HG03378 (cell line): ENCODE data around the gene TGDS.
A peak's percentile ranks its signal among the peaks of the same experiment; 100 is the strongest.
"Not testable (repeated sequence)": the region's sequence is repeated elsewhere in the genome, so short reads cannot be mapped to it uniquely, and the experiment has no call there.

Experiments
- ATAC-seq: cut with Tn5 transposase; IDR thresholded peaks from one replicate; pipeline ENCODE4 v1.9.1; 2021; ENCODE audit warnings: mild to moderate bottlenecking, moderate library complexity; ENCODE audit not compliant: unreplicated experiment

Gene TGDS, protein sequence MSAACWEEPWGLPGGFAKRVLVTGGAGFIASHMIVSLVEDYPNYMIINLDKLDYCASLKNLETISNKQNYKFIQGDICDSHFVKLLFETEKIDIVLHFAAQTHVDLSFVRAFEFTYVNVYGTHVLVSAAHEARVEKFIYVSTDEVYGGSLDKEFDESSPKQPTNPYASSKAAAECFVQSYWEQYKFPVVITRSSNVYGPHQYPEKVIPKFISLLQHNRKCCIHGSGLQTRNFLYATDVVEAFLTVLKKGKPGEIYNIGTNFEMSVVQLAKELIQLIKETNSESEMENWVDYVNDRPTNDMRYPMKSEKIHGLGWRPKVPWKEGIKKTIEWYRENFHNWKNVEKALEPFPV

DNA sequence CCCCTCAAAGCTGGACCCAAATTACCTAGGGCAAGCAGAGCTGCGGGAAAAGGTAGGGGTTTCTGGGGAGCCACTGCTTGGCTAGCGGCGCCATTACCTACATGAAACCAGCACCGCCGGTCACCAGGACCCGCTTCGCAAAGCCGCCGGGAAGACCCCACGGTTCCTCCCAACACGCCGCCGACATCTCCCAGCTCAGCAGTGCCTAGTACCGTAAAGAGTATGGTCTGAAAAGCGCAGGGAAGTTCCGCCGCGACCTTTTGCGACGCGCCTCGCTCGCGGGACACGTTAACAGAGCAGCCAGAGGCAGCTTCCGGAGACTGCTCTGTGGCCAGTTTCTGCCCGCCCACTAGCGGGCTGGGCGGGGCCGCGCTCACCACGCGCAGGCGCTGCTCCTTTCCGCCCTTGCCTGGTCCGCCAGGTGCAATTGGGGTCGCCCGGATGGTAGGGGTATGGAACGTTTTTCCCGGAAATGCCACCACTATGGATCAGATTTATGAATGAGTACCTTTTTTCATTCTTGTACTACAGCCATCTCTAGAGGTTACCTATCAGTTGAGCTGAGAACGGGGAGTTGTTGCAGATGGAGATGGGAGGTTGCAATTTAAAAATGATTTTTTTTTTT, at the start of gene TGDS:
TSS of gene TGDS (minus strand) at position 203 of the 625 bp plus-strand sequence. CDS start at position 187, 16 bp downstream.
- ATAC-seq: peak; percentile 92

DNA sequence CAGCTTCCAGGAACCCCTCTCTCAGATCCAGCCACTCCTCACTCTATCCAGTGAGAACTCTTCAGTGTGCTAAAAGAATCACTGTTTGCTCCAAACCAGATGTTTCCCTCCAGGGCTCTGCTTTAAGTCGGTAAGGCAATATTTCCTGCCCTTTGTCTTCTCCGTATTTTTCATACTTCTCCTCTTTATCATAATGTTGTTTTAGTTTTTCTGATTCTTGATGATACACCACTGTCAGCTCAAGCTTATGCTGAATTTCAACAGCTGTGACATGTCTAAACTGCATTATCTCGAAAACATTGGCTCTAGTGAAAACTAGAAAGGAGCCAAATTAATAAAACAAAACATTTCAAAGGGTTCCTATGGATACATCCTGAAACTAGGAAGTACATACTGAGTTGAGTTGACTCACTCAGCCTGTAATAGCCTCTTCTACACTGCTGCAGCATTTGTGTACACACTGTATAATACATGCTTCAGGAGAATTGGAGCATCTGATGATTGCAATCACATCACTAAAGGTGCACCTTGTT, 45.5 kb upstream of the TGDS start:
- ATAC-seq: no peak

DNA sequence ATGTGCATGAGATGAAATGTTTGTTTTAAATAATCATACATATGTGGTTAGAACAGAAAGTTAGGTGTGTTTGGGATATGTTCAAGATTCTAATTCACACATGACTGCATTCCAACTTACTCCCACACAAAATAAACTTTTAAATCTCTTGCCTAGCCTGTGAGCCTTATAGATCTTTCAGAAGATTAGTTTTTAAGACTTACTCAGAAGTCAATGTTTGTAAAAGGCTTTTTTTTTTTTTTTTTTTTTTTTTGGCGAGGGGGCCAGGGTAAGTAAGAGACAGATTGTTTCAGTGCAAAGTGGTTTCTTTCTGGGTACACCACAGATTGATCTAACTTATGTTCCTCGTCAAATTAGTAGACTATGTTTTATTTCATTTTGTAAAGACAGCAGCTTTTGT, 44.8 kb upstream of the TGDS start:
- no peak for ATAC-seq

DNA sequence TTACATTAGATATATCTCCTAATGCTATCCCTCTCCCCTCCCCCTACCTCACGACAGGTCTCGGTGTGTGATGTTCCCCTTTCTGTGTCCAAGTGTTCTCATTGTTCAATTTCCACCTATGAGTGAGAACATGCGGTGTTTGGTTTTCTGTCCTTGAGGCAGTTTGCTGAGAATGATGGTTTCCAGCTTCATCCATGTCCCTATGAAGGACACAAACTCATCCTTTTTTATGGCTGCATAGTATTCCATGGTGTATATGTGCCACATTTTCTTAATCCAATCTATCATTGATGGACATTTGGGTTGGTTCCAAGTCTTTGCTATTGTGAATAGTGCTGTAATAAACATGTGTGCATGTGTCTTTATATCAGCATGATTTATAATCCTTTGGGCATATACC, 41.7 kb upstream of the TGDS start:
- not testable (repeated sequence) for ATAC-seq

DNA sequence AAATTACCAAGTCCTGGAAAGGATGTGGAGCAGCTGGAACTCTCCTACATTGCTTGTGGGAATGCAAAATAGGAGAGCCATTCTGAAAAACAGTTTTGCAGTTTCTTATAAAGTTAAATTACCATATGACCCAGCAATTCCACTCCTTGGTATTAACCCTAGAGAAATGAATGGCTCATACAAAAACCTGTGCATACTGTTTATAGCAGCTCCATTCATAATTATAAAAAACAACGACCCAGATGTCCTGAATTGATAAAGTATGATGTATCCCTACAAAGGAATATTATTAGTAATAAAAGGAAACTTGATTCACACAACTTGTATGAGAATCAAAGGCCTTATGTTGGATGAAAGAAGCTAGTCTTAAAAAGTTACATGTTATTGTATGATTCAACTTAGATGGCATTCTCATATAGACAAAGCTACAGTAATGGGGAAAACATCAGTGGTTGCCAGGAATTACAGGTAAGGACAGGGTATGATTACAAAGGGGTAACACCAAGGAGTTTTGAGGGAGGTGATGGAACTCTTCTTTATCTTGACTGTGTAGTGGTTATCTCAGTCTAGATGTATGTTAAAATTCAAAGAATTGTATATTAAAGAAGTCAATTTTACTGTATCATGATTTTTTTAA, 41.1 kb upstream of the TGDS start:
- no peak for ATAC-seq

DNA sequence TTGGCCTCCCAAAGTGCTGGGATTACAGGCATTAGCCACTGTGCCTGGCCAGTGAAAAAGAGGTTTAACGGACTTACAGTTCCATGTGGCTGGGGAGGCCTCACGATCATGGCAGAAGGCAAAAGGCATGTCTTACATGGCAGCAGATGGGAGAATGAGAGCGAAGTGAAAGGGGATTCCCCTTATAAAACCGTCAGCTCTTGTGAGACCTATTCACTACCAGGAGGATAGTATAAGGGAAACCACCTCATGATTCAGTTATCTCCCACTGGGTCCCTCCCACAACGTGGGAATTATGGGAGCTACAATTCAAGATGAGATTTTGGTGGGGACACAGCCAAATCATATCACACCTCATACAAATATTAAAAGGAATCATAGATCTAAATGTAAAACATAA, 40.1 kb upstream of the TGDS start:
- not testable (repeated sequence) for ATAC-seq

DNA sequence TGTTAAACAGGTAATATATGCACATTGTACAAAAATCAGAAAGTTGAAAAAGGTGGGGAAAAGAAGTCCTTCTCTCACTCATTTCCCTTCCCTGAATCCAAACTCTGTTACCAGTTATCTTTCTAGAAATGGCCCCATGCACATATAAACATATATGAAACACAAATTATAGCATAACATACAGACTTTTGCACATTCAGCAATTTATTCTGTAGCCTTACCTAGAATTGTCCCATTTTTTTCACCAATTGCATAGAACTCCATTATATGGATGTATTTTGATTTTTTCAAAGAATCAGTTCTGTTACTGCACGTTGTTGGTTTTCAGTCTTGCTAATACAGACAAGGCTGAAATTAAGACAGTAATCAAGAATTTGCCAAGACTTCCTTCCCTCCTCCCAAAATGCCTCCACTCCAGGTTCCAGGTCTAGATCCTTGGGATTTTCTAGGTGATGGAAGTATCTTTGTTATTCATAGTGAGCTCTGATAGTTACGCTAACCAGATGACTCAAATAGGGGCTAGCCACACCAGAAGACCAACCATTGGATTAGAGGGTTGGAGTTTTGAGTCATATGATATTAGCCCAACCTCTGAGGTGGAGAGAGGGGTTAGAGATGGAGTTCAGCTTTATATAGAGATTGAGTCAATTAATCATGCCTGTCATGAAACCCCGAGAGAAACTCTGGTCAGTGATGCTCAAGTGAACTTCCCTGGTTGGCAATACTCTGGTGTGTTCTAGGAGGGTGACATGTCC, 36.5 kb upstream of the TGDS start:
- ATAC-seq: no peak

DNA sequence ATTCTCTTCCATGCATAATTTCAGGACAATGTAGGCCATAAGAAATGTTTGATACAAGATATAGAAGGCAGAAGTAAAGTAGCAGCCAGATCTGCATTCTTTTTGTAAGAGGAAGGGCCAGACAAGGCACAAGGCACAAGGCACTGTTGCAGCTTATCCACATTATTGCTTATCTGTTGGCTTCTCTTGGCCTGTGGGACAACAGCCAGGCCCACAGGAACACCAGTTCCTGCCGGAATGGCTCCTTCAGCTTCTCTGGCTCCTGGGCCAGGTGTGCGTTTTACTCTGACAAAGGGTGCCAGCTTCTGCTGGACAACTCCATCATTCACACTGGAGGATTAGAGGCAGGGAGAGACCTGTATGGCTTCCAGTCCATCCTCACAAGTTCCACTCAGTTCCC, 34.9 kb upstream of the TGDS start:
- ATAC-seq: no peak

DNA sequence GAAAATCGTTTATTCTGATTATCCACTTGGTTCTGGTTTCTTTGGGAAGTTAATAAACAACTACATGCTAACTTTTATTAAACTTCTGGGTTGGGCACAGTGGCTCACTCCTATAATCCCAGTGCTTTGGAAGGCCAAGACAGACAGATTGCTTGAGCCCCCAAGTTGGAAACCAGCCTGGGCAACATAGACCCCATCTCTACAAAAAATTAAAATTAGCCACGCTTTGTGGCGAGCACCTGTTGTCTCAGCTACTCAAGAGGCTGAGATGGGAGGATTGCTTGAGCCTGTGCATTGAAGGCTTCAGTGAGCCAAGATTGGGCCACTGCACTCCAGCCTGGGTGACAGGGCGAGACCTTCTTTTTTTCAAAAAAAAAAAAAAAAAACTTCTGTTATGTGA, 27.4 kb upstream of the TGDS start:
- ATAC-seq: no peak

DNA sequence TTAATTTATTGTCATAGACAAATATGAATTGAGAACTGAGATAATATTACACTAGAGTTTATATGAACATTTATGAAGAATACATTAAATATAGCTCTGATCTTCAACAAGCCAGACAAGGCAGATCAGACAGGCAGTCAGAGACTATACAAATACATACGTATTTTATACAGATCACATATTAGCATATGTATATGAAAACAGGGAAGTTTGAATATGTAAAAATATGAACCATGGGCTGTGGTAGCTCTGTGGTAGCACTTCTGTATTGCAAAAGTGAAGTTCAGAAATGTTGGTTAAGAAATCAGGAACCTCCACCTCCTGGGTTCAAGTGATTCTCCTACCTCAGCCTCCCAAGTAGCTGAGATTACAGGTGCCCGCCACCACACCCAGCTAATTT, 26.4 kb upstream of the TGDS start:
- ATAC-seq: no peak

DNA sequence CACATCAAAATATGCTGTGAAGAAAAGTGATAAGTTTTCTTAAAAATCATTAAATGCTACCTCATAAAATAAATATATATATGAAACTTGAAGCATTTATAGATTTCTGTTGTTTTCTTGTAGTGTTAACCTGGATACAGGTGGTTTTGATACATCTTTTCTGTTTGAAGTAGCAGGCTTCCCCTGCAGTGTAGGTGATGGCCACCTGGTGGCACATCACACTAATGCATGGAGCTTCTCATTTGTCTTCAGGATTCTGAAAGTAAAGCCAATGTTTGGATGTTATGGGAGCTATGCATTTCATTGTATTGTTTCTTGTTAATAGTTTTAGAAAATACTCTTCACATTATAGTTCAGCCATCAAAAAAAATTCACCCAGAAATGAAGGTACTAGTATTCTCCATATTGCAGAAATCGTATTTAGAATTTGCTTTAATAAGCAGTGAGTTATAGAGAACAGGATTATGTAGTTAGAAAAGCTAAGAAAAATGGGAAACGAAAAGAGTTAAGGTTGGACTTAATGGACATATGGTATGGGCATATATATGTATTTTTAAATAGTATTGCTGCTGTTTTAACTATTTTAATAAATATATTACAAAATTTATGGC, 24.4 kb upstream of the TGDS start:
- peak; percentile 75 for ATAC-seq

DNA sequence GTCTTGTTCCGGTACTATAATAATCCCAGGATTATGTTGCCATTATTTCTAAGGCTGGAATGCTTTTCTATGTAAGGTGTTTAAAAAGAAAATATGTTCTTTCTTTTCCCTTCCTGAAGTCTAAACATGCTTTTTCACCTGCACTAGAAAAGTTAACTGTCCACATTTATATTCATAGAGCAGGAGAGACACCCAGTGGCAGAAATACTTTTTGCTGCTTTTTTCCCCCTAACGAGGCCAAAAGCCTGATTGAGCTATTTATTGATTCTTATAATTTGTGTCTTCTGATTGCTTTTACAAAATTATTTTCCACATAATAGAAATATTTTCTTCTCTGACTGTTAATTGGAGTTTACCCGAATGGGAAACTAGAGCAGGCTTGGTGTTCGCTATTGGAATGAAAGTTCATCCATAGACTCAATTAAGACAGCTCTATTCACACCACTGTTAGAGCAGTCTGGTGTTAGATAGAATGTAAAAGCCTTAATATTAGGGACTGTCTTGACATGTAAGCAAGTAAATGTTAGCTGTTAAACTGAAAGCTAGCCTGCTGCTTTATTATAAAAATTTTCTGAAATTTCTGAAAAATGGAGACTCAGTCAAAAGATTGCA, 21.5 kb upstream of the TGDS start:
- ATAC-seq: peak; percentile 48

DNA sequence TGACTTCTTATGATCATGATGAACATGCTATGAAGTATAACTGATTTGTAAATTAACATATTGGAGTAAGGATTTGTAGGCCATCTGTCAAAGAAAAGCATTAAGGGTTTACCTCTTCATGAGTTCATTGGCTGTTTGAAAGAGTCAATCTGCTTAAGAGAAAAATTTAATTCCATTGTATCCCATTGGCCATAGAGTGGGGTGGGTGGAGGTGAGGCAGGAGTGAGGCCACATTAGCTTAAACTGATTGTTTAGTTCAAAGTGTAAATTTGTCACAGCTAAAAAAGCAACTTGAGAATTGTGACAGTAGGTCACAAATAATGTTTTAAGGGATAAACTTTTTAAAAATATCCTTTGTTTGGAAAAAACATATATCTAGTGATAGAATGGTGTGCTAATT, 17.1 kb upstream of the TGDS start:
- ATAC-seq: no peak

DNA sequence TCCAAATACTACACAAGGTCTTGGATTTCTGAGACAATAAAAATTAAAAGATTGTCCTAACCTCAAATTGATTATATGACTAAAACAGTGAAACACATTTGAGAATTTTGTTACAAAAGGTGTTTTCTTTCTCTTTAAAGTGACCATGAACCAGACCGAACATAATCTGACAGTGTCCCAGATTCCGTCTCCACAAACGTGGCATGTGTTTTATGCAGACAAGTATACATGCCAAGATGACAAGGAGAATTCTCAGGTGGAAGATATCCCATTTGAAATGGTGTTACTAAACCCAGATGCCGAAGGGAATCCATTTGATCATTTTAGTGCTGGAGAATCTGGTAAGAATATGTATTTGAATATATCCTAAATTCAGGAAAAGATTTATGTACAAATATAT, 16.1 kb upstream of the TGDS start:
- no peak for ATAC-seq

DNA sequence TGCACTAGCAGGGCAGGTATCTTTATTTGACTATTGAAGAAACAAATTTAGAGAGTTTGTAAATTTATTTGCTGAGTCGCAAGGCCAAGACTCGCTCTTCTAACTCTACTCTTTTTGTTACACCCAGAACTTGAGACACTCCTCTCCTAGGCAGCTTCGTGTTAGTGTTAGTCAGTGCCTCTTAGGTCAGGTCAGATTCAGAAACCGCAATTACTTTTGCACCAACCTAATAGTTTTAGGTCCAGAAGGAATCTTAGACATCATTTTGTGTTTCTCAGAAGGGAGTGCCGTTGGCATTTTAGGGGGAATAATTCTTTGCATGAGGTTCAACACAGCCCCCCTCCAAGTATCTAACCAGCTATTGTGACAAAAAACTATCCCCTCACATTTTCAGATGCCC, 14.5 kb upstream of the TGDS start:
- no peak for ATAC-seq

DNA sequence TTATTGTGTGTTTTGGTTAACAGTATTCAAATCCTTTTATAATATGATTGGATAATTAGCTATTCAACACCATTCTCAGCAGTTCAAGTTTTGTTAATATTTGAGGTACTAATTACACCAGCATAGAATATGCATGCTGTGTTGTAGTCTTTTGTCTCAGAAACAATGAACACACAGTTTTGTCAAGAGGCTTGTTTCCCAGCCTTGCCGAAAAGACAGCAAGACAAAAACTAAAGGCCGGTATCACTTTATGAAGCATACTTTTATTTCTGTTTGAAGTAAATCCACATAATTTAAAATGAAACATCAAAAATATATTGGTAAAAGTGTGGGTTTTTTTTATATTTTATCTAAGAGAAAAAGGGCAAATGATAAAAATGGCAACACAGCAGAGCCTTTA, 13.2 kb upstream of the TGDS start:
- no peak for ATAC-seq

DNA sequence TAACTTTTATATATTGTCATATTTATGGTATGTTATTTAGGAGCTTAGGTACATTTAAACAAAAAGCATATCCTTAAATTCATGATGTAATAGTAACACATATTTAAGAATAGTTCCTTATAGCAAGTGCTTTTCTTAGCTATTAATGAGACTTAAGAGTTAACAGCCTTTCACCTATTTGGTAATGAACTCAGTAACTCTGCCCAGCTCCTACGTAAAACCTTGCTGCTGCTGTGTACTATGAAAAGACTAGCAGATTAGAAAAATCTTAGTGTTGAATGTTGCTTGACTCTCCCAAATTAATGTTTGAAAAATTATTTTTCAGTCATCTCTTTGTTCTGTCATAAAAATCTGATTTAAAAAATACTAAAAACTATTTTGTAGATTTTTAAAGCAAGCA, 12.6 kb upstream of the TGDS start:
- no peak for ATAC-seq

DNA sequence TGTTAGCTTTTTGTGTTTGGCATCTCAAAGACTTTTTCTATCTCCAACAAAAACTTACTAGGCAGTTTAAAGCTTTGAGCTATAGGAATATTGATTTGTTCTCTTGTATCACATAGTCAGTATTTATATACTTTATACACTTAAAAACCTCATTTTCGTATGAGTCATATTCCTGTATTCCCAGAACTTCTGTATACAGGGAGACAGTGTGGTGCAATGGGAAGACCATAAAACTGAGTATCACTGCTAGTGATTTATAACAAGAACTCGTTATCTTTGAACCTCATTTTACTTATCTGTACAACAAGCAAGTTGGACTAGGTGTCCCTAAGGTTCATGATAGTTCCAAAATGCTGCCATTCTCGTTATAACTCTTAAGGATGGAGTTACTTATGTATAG, 12.0 kb upstream of the TGDS start:
- ATAC-seq: no peak

DNA sequence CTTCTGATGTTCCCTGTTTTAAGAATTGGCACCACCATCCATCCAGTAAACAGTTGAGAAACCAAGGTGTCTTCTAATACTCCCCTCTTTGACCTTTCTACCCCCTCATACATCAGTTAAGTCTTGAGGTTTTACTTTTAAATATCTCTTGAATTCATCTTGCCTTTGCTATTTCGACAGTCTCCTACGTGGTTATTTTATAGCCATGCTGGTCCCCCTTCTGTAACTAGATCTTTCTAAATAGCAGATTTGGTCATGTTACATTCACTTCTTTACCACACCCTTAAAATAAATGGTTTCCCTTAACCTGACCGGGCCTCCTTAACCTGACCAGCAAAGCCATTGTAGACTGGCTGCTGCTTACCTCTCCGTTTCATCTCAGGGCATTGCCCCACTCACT, 11.1 kb upstream of the TGDS start:
- ATAC-seq: no peak

DNA sequence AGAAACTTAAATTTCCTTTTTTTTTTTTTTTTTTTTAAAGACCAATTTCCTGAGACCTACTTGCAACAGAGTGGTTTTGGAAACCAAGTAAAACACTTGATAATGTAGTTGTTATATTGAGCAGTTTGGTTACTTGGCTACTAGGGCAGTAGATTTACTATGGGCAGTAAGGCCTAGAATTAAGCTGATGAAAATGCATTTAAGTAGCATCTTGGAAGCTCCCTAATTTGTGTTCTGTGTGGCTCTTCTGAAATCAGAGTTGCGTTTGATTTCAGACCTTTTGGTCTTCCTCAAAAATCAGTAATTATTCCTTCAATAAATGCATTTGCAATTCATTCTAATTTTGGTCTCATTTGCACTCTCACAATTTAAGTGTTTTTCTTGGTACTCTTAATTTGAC, 6.5 kb upstream of the TGDS start:
- no peak for ATAC-seq
